Memory B cell (primary cell): ENCODE results near the gene RPS6KA1.
"Not testable (repeated sequence)": the region's sequence is repeated elsewhere in the genome, so short reads cannot be mapped to it uniquely, and the experiment has no call there.

ENCODE experiments used
- ATAC-seq: fragments of 150-1000 bp; cut with Tn5 transposase; 2 replicates; pipeline ENCODE4 v1.10.0; 2021; ENCODE audit warnings: low read depth, mild to moderate bottlenecking, moderate library complexity
- DNase-seq, 2 donors: peaks; one replicate each; pipeline ENCODE4 v3.0.0; 2022; ENCODE audit warnings: low spot score in 2 of 2
- H3K27ac Mint-ChIP-seq: one replicate; pipeline ENCODE4 v1.8.0; 2022; ENCODE audit warnings: mild to moderate bottlenecking, moderate library complexity, mixed read lengths
- H3K27me3 Mint-ChIP-seq: one replicate; pipeline ENCODE4 v1.8.0; 2022; ENCODE audit warnings: mixed read lengths
- H3K36me3 Mint-ChIP-seq: one replicate; pipeline ENCODE4 v1.8.0; 2022; ENCODE audit warnings: mild to moderate bottlenecking, mixed read lengths
- H3K4me1 Mint-ChIP-seq: one replicate; pipeline ENCODE4 v1.8.0; 2022; ENCODE audit warnings: mixed read lengths
- H3K4me3 Mint-ChIP-seq: one replicate; pipeline ENCODE4 v1.8.0; 2022; ENCODE audit warnings: mild to moderate bottlenecking, moderate library complexity, mixed read lengths
- H3K9me3 Mint-ChIP-seq: one replicate; pipeline ENCODE4 v1.8.0; 2022; ENCODE audit warnings: mixed read lengths

RPS6KA1 gene

DNA sequence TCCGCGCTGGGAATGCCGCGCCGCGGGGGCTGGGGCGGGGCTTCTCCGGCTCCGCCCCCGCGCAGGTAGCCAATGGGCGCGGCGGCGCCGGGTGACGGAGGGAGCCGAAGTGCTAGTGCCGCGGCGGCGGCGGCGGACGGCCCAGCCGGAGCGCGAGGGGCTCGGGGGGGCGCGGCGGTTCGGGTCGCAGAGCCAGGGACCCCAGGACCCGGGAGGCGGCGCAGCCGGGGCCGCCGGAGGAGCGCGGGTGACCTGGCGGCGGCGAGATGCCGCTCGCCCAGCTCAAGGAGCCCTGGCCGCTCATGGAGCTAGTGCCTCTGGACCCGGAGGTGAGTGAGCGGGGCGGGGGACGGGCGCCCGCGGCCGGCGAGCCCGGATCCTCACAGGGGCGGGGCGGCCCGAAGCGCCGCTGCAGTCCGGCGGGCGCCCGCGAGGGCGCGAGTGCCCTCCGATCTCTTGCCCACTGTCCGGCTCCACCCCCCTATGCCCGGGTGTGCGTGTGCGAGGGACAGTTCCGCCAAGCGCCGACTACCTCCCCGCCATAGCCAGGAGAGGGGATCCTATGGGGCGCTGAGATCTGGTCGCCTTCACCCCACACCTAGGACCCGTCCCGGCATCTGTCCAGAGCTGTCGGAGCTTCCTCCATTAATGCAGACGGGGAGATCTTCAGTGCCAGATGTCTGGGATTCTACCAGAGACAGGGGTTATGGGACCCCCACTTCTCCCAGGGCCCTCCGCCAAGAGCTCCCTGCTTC lies at the start of gene RPS6KA1:
RPS6KA1 (plus strand) TSS at position 107 of the 755 bp plus-strand sequence; CDS start at position 267, 160 bp downstream.
- H3K4me1 Mint-ChIP-seq: peaks cover 22% of the 10 kb centered on the region
- ATAC-seq (peak; percentile 93), DNase-seq (peak; percentile 45 to 67)
- no peaks in the 10 kb centered on the region for H3K36me3 Mint-ChIP-seq
- H3K27me3 Mint-ChIP-seq: peaks cover under 1% of the 10 kb centered on the region
- peak within 1 kb of the TSS; percentile 96 for H3K4me3 Mint-ChIP-seq
- peak within 1 kb of the TSS; percentile 88 for H3K27ac Mint-ChIP-seq
- H3K9me3 Mint-ChIP-seq: no peaks in the 10 kb centered on the region

DNA sequence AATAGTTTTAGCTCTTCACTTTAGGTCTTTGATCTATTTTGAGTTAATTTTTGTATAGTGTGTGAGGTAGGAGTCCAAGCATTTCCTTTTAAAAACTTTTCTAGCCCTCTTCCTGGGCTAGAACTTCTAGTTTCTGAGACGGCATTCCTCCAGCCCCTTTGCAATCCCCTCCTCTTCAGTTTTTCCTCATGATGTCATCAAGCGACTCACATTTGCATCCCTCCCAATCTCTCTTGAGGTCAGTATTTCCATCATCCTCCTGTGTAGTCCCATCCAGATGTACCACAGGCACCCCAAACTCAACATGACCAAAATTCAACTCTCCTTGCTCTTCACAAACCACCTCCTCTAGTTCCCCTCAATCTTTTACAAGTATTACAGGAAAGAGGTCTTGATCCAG lies 46.6 kb upstream of the RPS6KA1 start:
- Mint-ChIP-seq H3K4me3 (no peak overlapping the region), H3K27me3 (no peaks in the 10 kb centered on the region), H3K27ac (no peak overlapping the region), H3K4me1 (peaks cover 10% of the 10 kb centered on the region), H3K9me3 (no peaks in the 10 kb centered on the region), H3K36me3 (peaks cover 4% of the 10 kb centered on the region)
- no peak for DNase-seq
- no peak for ATAC-seq

DNA sequence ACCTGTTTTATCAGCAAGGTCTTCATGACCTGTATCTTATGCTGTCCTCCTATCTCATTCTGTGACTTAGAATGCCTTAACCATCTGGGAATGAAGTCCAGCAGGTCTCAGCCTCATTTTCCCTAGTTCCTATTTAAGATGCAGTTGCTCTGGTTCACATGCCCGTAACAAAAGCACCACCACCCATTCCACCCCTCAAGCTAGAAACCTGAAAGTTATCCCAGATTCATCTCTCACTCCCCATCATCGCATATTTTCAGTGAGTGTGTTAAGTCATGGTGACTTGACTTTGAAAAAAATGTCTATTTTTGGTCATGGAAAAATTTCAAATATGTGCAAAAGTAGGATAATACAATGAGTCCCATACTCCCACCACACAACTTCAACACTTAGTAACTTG lies 45.6 kb upstream of the RPS6KA1 start:
- no peak overlapping the region for H3K4me3 Mint-ChIP-seq
- DNase-seq (no peak), ATAC-seq (no peak)
- H3K36me3 Mint-ChIP-seq: peaks cover 2% of the 10 kb centered on the region
- H3K27ac Mint-ChIP-seq: peak overlapping the region; percentile 69
- peaks cover 6% of the 10 kb centered on the region for H3K4me1 Mint-ChIP-seq
- H3K9me3 Mint-ChIP-seq: no peaks in the 10 kb centered on the region
- H3K27me3 Mint-ChIP-seq: no peaks in the 10 kb centered on the region

DNA sequence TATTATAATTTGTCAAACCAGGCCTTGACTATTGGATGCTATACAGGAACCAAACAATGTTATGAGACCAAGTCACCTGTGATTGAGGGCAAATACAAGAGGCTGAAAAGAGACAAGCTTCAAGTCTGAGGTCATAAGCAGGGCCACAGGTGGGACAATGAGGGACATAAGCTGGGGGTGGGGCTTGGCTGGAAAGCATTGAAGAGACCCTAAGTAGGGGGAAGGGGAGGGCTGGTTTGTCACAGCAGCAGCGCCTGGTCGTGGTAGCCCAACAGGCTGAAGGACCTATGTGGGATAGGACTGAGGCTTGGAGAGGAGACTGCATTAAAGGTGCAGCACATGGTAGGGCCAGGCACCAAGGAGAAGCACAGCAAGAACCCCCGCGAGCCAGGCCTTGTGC lies 39.4 kb upstream of the RPS6KA1 start:
- H3K9me3 Mint-ChIP-seq: no peaks in the 10 kb centered on the region
- DNase-seq: no peak
- no peaks in the 10 kb centered on the region for H3K27me3 Mint-ChIP-seq
- ATAC-seq: no peak
- no peaks in the 10 kb centered on the region for H3K36me3 Mint-ChIP-seq
- H3K27ac Mint-ChIP-seq: no peak overlapping the region
- H3K4me3 Mint-ChIP-seq: no peak overlapping the region
- H3K4me1 Mint-ChIP-seq: peaks cover 5% of the 10 kb centered on the region

DNA sequence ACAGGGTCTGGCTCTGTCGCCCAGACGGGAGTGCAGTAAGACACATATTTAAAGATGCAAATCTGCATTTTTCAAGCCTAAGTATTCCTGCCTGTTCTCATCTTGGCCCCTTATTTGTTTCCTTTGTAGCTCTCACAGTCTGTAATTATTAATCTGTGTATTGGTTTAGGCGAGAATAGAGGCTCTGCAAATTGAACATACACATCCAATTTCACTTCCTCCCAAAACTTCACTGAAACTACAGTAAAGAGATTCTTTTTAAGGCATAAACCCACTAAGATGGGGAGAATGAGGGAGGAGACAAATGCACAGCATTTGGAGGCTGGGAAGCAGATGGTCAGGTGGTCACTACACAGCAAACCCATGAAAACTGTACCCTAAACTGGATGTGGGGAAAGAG lies 36.3 kb upstream of the RPS6KA1 start:
- ATAC-seq: no peak
- H3K27ac Mint-ChIP-seq: peak overlapping the region; percentile 17

DNA sequence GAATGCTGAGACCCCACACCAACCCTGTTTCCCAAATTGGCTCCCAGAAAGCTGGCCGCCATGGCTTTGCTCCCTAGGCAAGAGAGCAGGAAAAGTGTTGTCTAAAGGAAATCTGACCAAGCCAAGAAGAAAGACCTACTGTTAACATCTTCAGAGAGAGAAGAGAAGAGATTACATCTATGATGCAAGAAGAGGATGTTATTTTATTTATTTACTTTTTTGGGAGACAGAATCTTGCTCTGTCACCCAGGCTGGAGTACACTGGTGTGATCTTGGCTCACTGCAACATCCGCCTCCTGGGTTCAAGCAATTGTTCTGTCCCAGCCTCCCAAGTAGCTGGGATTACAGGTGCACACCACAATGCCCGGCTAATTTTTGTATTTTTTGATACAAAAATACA lies 35.6 kb upstream of the RPS6KA1 start:
- no peaks in the 10 kb centered on the region for H3K9me3 Mint-ChIP-seq
- DNase-seq (no peak), ATAC-seq (no peak)
- H3K4me3 Mint-ChIP-seq: no peak overlapping the region
- H3K4me1 Mint-ChIP-seq: peaks cover 7% of the 10 kb centered on the region
- H3K27me3 Mint-ChIP-seq: no peaks in the 10 kb centered on the region
- H3K36me3 Mint-ChIP-seq: no peaks in the 10 kb centered on the region
- peak overlapping the region; percentile 17 for H3K27ac Mint-ChIP-seq

More for the DNA sequence above, 36.3 kb upstream of the RPS6KA1 start:
- H3K36me3 Mint-ChIP-seq: no peaks in the 10 kb centered on the region
- no peak overlapping the region for H3K4me3 Mint-ChIP-seq
- H3K4me1 Mint-ChIP-seq: peaks cover 5% of the 10 kb centered on the region
- DNase-seq: no peak
- H3K9me3 Mint-ChIP-seq: no peaks in the 10 kb centered on the region
- no peaks in the 10 kb centered on the region for H3K27me3 Mint-ChIP-seq

DNA sequence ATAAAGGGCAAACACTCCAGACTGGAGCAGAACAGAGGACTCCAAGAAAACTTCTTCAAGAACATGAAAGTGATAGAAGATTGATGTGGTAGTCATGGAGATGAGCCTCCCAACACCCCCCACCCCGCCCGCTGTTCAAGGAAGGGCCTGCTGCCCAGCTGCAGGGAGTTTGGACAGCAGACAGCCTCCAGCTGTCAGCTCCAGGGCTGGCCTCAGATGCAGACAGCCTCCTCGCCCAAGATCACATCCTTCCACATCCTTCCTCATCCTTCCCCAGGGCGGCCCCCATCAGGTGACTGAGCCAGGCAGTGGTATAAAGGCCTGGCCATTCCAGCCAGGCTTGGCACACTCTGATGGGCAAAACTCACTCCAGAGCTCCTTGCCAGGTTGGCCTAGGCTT lies 32.7 kb upstream of the RPS6KA1 start:
- Mint-ChIP-seq H3K9me3 (no peaks in the 10 kb centered on the region), H3K4me1 (peaks cover 9% of the 10 kb centered on the region), H3K36me3 (no peaks in the 10 kb centered on the region), H3K27ac (no peak overlapping the region), H3K27me3 (no peaks in the 10 kb centered on the region), H3K4me3 (no peak overlapping the region)
- DNase-seq: no peak
- ATAC-seq: no peak

DNA sequence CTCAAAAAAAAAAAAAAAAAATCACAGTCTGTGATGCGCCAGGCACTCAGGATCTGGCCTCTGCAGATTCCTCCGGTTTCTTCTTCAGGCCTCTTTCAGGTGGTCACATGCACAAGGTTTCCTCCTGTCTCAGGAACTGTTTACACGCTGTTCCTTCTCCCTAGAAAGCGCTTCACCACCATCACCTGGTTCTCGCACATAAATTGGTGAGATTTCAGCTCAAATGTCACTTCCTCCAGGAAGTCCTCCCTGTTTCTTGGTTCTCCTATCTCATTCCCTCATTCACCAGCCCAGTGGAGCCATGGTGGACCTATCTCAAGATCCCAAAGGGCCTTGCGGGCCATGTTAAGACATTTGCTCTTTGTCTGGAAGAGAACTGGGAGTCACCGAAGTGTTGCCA lies 30.7 kb upstream of the RPS6KA1 start:
- DNase-seq (no peak), ATAC-seq (no peak)
- Mint-ChIP-seq H3K4me3 (peak overlapping the region; percentile 56), H3K27me3 (no peaks in the 10 kb centered on the region), H3K27ac (no peak overlapping the region), H3K4me1 (peaks cover 4% of the 10 kb centered on the region), H3K36me3 (no peaks in the 10 kb centered on the region), H3K9me3 (no peaks in the 10 kb centered on the region)

DNA sequence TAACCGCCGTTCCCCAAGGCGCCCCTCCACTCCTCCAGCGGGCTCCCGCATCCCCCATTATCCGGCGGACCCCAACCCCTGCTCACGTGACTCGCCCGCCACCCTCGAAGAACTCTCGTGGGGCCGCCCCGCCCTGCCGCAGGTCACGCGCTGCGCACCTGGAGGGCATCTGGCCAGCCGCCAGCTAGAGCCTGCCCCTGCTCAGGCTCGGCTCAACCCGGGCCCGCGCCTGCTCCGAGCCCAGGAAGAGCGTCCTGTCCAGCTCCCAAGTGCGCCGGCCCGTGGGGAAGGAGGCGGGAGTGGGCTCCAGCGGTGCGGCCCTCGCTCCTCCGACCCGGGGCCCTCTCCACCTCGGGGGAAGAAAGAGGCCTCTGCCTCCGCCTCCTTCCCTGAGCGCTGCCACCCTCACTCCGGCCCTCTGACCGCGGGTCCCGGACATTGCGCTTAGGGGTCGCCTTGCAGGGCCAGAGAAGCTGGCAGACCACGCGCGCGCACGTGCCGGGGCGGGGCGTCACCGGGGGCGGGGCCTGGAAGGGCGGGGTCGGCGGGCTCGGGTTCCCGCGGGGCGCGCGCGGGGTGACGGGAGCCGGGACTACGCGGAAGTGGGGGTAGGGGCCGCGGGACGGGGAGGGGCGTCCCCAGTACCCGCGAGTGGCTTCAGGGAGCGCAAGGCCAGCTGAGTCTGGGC lies 28.9 kb upstream of the RPS6KA1 start:
- H3K27ac Mint-ChIP-seq: peak overlapping the region; percentile 96
- H3K4me1 Mint-ChIP-seq: peaks cover 4% of the 10 kb centered on the region
- H3K27me3 Mint-ChIP-seq: no peaks in the 10 kb centered on the region
- peak; percentile 79 for ATAC-seq
- no peaks in the 10 kb centered on the region for H3K36me3 Mint-ChIP-seq
- peak; percentile 92 to 94 for DNase-seq
- no peaks in the 10 kb centered on the region for H3K9me3 Mint-ChIP-seq
- peak overlapping the region; percentile 92 for H3K4me3 Mint-ChIP-seq

DNA sequence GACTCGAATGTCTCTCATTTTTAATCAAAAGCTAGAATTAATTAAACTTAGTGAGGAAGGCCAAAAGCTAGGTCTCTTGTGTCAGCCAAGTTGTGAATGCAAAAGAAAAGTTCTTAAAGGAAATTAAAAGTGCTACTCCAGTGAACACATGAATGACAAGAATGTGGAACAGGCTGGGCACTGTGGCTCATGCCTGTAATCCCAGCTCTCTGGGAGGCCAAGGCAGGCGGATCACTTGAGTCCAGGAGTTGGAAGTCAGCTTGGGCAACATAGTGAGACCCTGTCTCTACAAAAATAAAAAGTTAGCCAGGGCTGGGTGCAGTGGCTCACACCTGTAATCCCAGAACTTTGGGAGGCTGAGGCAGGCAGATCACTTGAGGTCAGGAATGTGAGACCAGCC lies 18.9 kb upstream of the RPS6KA1 start:
- H3K27me3 Mint-ChIP-seq, DNase-seq, H3K4me1 Mint-ChIP-seq, H3K9me3 Mint-ChIP-seq, H3K36me3 Mint-ChIP-seq, H3K4me3 Mint-ChIP-seq, H3K27ac Mint-ChIP-seq, ATAC-seq: not testable (repeated sequence)

DNA sequence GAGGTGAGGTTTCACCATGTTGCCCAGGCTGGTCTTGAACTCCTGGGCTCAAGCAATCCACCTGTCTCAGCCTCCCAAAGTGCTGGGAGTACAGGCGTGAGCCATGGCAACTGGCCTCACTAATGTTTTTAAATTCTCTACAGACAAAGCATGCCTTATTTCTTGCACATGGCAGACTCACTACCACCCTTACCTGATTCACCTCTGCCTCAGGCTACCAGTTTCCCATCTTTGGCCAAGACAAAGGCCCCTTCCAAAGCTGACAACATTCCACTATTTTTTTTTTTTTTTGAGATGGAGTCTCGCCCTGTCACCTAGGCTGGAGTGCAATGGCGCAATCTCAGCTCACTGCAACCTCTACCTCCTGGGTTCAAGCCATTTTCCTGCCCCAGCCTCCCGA lies 13.7 kb upstream of the RPS6KA1 start:
- not testable (repeated sequence) for H3K4me1 Mint-ChIP-seq, DNase-seq, H3K9me3 Mint-ChIP-seq, H3K27ac Mint-ChIP-seq, H3K36me3 Mint-ChIP-seq, ATAC-seq, H3K27me3 Mint-ChIP-seq, H3K4me3 Mint-ChIP-seq

DNA sequence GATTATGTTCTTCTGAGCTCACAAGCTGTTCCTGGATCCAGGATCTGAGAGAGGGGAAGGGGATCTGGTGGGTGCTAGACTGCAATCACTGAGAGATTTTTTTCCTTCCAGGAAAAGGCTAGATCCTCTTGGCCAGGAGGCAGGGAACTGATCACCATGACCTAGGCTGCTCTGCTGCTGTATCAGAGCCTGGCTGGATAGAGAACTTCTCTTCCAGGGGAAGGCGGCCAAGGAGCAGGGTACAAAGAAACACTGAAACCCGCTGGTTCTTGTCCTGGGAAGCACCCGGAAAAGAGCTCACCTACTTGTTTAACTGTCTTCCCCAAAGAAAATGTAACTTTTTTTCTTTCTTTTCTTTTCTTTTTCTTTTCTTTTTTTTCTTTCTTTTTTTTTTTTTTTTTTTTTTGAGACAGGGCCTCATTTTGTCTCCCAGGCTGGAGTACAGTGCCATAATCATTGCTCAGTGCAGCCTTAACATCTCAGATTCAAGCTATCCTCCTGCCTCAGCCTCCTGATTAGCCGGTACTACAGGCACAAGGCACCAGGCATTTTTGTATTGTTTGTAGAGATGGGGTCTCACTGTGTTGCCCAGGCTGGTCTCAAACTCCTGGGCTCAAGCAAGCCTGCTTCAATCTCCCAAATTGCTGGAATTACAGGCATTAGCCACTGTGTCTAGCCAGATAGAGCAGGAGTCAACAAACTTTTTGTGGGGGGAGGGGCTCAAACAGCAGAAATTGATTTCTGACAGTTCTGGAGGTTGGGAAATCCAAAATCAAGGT lies 12.4 kb upstream of the RPS6KA1 start:
- Mint-ChIP-seq H3K9me3 (no peaks in the 10 kb centered on the region), H3K4me3 (no peak overlapping the region), H3K27ac (no peak overlapping the region), H3K4me1 (no peaks in the 10 kb centered on the region), H3K36me3 (no peaks in the 10 kb centered on the region), H3K27me3 (no peaks in the 10 kb centered on the region)
- DNase-seq (no peak), ATAC-seq (no peak)

DNA sequence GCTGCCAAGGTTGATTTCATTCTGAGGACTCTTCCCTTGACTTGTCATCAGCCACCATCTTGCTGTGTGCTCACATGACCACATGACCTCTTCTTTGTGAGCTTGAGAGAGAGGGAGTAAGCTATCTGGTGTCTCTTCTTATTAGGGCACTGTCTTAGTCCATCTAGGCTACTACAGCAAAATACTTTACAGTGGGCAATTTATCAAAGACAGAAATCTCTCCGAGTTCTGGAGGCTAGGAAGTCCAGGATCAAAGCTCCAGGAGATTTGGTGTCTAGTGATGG lies 11.9 kb upstream of the RPS6KA1 start:
- no peaks in the 10 kb centered on the region for H3K4me1 Mint-ChIP-seq
- no peaks in the 10 kb centered on the region for H3K36me3 Mint-ChIP-seq
- no peaks in the 10 kb centered on the region for H3K9me3 Mint-ChIP-seq
- no peaks in the 10 kb centered on the region for H3K27me3 Mint-ChIP-seq
- DNase-seq (no peak), ATAC-seq (no peak)
- no peak overlapping the region for H3K4me3 Mint-ChIP-seq
- H3K27ac Mint-ChIP-seq: no peak overlapping the region

DNA sequence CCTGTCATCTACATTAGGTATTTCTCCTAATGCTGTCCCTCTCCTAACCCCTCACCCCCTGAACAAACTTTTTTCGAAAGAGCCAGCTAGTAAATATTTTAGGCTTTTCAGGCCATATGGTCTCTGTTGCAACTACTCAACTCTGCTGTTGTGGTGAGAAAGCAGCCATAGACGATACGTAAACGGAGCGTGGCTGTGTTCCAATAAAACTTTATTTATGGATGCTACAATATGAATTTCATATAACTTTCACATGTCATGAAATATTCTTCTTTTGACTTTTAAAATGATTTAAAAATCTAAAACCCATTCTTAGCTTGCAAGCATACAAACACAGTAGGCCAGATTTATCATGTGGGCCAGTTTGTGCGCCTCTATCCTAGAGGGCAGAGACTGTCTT lies 11.2 kb upstream of the RPS6KA1 start:
- no peak overlapping the region for H3K27ac Mint-ChIP-seq
- no peak for ATAC-seq
- no peaks in the 10 kb centered on the region for H3K36me3 Mint-ChIP-seq
- no peaks in the 10 kb centered on the region for H3K27me3 Mint-ChIP-seq
- H3K4me3 Mint-ChIP-seq: no peak overlapping the region
- no peaks in the 10 kb centered on the region for H3K4me1 Mint-ChIP-seq
- H3K9me3 Mint-ChIP-seq: no peaks in the 10 kb centered on the region
- DNase-seq: no peak
